Nephron progenitor cell (in vitro differentiated cells): ENCODE results near the gene ARHGAP26.

Source experiments
- DNase-seq: peaks from one replicate; pipeline ENCODE4 v3.0.0; 2021
- H3K27ac Mint-ChIP-seq: 2 replicates; pipeline ENCODE4 v1.8.0; 2021; ENCODE audit warnings: mild to moderate bottlenecking, moderate library complexity, mixed read lengths
- H3K27me3 Mint-ChIP-seq: 2 replicates; pipeline ENCODE4 v1.8.0; 2021; ENCODE audit warnings: mild to moderate bottlenecking, low read depth, mixed read lengths; ENCODE audit not compliant: poor library complexity
- H3K36me3 Mint-ChIP-seq: 2 replicates; pipeline ENCODE4 v1.8.0; 2021; ENCODE audit warnings: low read depth, mixed read lengths
- H3K4me1 Mint-ChIP-seq: 2 replicates; pipeline ENCODE4 v1.8.0; 2021; ENCODE audit warnings: mixed read lengths
- H3K4me3 Mint-ChIP-seq: 2 replicates; pipeline ENCODE4 v1.8.0; 2021; ENCODE audit warnings: mild to moderate bottlenecking, moderate library complexity, mixed read lengths
- H3K9me3 Mint-ChIP-seq: 2 replicates; pipeline ENCODE4 v1.8.0; 2021; ENCODE audit warnings: mild to moderate bottlenecking, moderate library complexity, mixed read lengths
- TF ChIP-seq, protein P1 (sequence below): fragments of 200-600 bp; sonication (generic); IDR thresholded peaks from 2 replicates; pipeline ENCODE4 v1.5.0; 2021; ENCODE audit warnings: antibody characterized with exemption

The ARHGAP26 gene

DNA sequence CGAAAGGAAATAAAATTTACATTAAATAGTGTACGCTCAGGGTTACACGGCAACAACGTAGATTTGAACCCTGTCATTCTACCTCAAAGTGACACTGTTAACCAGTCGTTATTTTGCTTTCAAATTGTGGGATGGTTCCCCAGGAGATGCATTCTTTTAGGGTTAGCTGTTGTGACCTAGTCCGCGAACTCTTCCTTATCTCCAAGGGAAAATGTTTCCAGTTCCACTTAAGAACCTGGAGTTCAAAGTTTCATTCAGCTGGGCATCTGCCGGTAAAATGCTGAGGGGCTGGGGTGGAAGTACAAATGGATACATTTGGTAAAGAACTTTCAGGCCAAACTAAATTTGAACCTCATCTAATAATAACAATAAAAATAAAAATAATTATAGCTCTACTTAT is 368.7 kb downstream of the ARHGAP26 start:
- DNase-seq: no peak
- Mint-ChIP-seq H3K4me1 (peaks cover 23% of the 10 kb centered on the region), H3K9me3 (no peaks in the 10 kb centered on the region), H3K27me3 (no peaks in the 10 kb centered on the region), H3K36me3 (no peaks in the 10 kb centered on the region), H3K4me3 (no peak overlapping the region), H3K27ac (no peak overlapping the region)
- TF ChIP-seq, protein P1, sequence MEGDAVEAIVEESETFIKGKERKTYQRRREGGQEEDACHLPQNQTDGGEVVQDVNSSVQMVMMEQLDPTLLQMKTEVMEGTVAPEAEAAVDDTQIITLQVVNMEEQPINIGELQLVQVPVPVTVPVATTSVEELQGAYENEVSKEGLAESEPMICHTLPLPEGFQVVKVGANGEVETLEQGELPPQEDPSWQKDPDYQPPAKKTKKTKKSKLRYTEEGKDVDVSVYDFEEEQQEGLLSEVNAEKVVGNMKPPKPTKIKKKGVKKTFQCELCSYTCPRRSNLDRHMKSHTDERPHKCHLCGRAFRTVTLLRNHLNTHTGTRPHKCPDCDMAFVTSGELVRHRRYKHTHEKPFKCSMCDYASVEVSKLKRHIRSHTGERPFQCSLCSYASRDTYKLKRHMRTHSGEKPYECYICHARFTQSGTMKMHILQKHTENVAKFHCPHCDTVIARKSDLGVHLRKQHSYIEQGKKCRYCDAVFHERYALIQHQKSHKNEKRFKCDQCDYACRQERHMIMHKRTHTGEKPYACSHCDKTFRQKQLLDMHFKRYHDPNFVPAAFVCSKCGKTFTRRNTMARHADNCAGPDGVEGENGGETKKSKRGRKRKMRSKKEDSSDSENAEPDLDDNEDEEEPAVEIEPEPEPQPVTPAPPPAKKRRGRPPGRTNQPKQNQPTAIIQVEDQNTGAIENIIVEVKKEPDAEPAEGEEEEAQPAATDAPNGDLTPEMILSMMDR: no peak

DNA sequence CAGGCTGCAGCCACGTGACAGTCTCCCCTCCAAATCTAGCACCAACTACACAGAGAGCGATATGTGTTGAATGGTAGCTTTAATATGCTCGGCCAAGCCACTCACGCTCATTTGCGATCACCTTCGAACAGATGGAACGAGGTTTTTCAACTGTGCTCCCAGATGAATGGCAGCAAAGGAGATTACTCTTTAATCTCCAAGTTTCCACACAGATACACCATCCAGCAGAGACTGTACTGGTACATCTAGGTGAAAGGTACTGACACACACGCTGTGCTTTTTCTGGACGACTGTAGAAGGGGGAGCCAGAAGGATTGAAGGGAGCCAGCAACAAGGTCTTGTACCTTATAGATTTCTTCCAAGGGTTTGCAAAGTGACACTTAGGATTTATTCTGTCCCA is 369.4 kb downstream of the ARHGAP26 start:
- Mint-ChIP-seq H3K4me3 (no peak overlapping the region), H3K36me3 (no peaks in the 10 kb centered on the region), H3K27ac (no peak overlapping the region), H3K27me3 (no peaks in the 10 kb centered on the region), H3K4me1 (peaks cover 16% of the 10 kb centered on the region), H3K9me3 (no peaks in the 10 kb centered on the region)
- TF ChIP-seq, protein P1: no peak
- no peak for DNase-seq

DNA sequence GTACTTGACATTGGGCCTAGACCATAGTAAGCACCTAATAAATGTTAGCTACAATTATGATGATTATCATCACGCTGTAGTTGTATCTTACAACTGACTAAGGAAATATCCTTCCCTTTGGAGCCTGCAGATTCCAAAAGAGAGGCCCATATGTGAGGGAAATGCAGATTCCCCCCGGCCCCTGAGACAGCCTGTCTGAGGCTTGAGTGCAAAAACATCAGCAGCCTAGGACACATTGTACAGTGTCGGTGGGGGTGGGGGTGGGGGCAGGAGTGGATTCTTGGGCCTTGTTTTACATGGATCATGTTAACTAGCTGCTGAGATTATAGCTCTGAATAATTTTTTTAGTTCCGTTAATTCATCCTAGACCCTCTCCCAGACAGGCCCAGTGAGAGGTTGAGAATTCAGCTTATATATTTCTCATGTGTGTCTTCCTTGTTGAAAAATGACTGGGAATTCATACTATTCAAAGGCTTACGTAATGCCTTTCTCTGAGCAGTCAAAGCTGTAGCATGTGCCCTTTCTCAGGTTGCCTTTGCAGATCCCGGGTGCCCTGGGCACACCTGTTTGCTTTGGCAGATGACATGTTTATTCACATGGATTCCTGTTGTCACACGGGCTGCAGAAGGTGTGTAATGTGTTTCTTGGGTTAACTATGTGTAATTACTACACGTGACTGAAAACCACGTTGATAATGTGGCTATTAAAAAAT is 370.5 kb downstream of the ARHGAP26 start:
- DNase-seq: no peak
- peaks cover 15% of the 10 kb centered on the region for H3K4me1 Mint-ChIP-seq
- H3K4me3 Mint-ChIP-seq: no peak overlapping the region
- no peaks in the 10 kb centered on the region for H3K27me3 Mint-ChIP-seq
- H3K36me3 Mint-ChIP-seq: no peaks in the 10 kb centered on the region
- no peak overlapping the region for H3K27ac Mint-ChIP-seq
- TF ChIP-seq, protein P1: no peak
- H3K9me3 Mint-ChIP-seq: no peaks in the 10 kb centered on the region

DNA sequence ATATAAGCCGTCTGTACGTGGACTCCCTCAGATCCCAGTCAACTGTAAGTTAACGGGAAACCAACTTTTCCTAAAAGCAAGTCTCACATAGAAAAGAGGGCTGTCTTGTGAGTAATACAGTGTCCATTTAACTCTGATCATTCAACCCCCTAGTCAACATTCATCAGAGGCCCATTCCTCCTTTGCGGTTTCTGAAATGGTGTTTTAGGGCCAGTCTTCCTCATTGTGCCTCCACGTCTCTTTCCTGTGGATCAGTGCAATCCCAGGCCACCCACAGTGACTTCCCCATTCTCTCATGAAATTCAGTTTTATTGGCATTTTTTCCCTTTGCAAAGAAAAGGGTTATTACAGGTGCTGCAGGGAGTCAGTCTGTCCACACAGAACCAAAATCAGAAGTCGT is 371.5 kb downstream of the ARHGAP26 start:
- DNase-seq: no peak
- Mint-ChIP-seq H3K36me3 (no peaks in the 10 kb centered on the region), H3K4me3 (no peak overlapping the region), H3K9me3 (no peaks in the 10 kb centered on the region), H3K27ac (no peak overlapping the region), H3K4me1 (peaks cover 9% of the 10 kb centered on the region), H3K27me3 (no peaks in the 10 kb centered on the region)
- TF ChIP-seq, protein P1: no peak

DNA sequence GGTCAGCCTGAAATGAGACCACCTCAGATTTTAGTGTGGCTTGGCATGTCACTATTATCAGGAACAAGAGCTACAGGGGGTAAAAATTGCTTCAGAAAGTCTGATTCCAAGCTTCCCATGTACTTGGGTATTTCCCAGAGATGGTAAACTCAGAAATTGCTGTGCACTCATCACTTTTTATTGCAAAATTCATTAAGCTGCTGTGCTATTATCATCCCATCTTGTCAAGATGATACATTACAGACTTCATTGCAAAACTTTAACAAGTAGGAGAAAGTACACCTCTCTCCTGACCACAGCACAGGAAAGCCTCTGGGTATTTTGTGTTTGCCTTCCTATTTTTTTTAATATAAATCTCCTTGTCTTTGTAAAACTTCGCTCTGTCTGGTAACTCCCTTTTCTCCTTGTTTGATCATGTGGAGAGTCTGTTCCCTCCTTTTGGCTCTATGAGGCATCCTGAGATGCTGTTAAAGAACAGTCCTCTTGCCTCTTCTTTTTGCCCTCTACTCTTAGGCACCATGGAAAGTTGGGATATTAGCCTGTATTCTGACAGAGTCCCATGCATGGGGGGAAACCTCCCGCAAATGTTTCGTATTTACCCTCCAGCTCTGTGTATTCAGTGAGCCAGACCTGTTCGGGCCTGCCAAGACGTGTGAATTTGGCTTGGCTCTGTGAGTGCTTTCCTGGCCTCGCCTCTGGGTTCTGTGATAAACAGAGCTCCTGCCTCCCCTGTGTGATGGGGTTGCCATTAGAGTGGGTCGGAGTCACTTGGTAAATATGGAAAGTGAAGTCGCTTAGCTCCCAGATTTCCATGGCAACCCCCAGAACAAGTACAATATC is 372.6 kb downstream of the ARHGAP26 start:
- peak overlapping the region; percentile 30 for H3K27ac Mint-ChIP-seq
- DNase-seq: no peak
- H3K9me3 Mint-ChIP-seq: no peaks in the 10 kb centered on the region
- no peaks in the 10 kb centered on the region for H3K36me3 Mint-ChIP-seq
- TF ChIP-seq, protein P1: no peak
- no peaks in the 10 kb centered on the region for H3K27me3 Mint-ChIP-seq
- peaks cover 13% of the 10 kb centered on the region for H3K4me1 Mint-ChIP-seq
- H3K4me3 Mint-ChIP-seq: no peak overlapping the region
